Fibroblast of lung (primary cell): ENCODE data around the gene YARS2. TPM values are rescaled to one million over a fixed set of nuclear protein-coding genes. Genes with fewer than 3 reads are reported as not detected.
"Not testable (repeated sequence)": the region's sequence is repeated elsewhere in the genome, so short reads cannot be mapped to it uniquely, and the experiment has no call there.

Experiments used
- DNase-seq, 2 donors: peaks; one replicate each; pipeline versions ENCODE4 v3.0.0 to v3.0.0-alpha.2; 2010; ENCODE audit warnings: low read depth in 2 of 2
- H2AFZ ChIP-seq: 2 replicates; pipeline ENCODE4 v1.5.1; 2012; ENCODE audit warnings: low read length, control low read depth, inconsistent platforms
- H3K27ac ChIP-seq: 2 replicates; pipeline ENCODE4 v1.5.1; 2011; ENCODE audit warnings: low read length, control low read depth; ENCODE audit not compliant: insufficient read depth
- H3K27me3 ChIP-seq: 2 replicates; pipeline ENCODE4 v1.5.1; 2011; ENCODE audit warnings: mild to moderate bottlenecking, low read length; ENCODE audit not compliant: control insufficient read depth, insufficient read depth
- H3K36me3 ChIP-seq: 2 replicates; pipeline ENCODE4 v1.5.1; 2011; ENCODE audit warnings: low read length; ENCODE audit not compliant: control insufficient read depth, insufficient read depth
- H3K4me1 ChIP-seq: 2 replicates; pipeline ENCODE4 v1.5.1; 2011; ENCODE audit warnings: low read length; ENCODE audit not compliant: control insufficient read depth, insufficient read depth; ENCODE audit errors: extremely low read depth
- H3K4me2 ChIP-seq: 2 replicates; pipeline ENCODE4 v1.5.1; 2011; ENCODE audit warnings: low read length, control low read depth; ENCODE audit not compliant: insufficient read depth; ENCODE audit errors: extremely low read depth
- H3K4me3 ChIP-seq, 4 experiments: fragments of 200-600 bp in 1 of 4; sonication (generic) in 1 of 4; replicated peaks in 1 of 4; 2 replicates each; pipeline ENCODE4 v1.5.1; 2011 to 2016; ENCODE audit warnings: low read length in 4 of 4, low read depth in 3 of 4, mild to moderate bottlenecking in 3 of 4, control low read depth in 2 of 4, inconsistent platforms in 1 of 4, mixed read lengths in 1 of 4; ENCODE audit not compliant: insufficient read depth in 1 of 4; ENCODE audit errors: control extremely low read depth in 1 of 4
- H3K79me2 ChIP-seq: 2 replicates; pipeline ENCODE4 v1.5.1; 2012; ENCODE audit warnings: mild to moderate bottlenecking, low read length, inconsistent platforms; ENCODE audit not compliant: control insufficient read depth, insufficient read depth
- H3K9ac ChIP-seq: 2 replicates; pipeline ENCODE4 v1.5.1; 2011; ENCODE audit warnings: mild to moderate bottlenecking, low read length, control low read depth; ENCODE audit not compliant: insufficient read depth
- H3K9me3 ChIP-seq: 2 replicates; pipeline ENCODE4 v1.5.1; 2012; ENCODE audit warnings: low read depth, low read length; ENCODE audit not compliant: control insufficient read depth, insufficient read depth
- H4K20me1 ChIP-seq: 2 replicates; pipeline ENCODE4 v1.5.1; 2011; ENCODE audit warnings: low read length; ENCODE audit not compliant: control insufficient read depth, insufficient read depth; ENCODE audit errors: extremely low read depth
- EZH2 ChIP-seq: IDR thresholded peaks from 2 replicates; pipeline ENCODE4 v1.5.1; 2012; ENCODE audit warnings: low read length, control low read depth, mild to moderate bottlenecking; ENCODE audit errors: missing control alignments
- polyA plus RNA-seq, 2 donors: library from polyadenylated mRNA; depleted of rRNA in 1 of 2; stranded (reverse) in 1 of 2; unstranded in 1 of 2; fragments of >200 nt; gene quantifications; 2 replicates each; pipeline ENCODE4 v1.2.1, GENCODE V29; 2011 to 2012; ENCODE audit warnings: missing spikeins in 1 of 2
- total RNA-seq: library from RNA; depleted of rRNA; stranded (reverse); fragments of >200 nt; gene quantifications from 2 replicates; pipeline ENCODE4 v1.2.1, GENCODE V29; 2014
- TF ChIP-seq, protein P1 (sequence below), 2 donors: IDR thresholded peaks in 1 of 2; conservative IDR thresholded peaks in 1 of 2; 1 replicate in 1 of 2; 2 replicates in 1 of 2; pipeline ENCODE4 v1.5.1; 2011 to 2012; ENCODE audit warnings: low read length in 2 of 2, control low read depth in 1 of 2, inconsistent platforms in 1 of 2, low read depth in 1 of 2, mild to moderate bottlenecking in 1 of 2

YARS2 gene
- total and polyA plus RNA-seq, 2 donors (not counting 1 experiment from before 2014, with no cell fraction given): 17.8 to 27.1 TPM

DNA sequence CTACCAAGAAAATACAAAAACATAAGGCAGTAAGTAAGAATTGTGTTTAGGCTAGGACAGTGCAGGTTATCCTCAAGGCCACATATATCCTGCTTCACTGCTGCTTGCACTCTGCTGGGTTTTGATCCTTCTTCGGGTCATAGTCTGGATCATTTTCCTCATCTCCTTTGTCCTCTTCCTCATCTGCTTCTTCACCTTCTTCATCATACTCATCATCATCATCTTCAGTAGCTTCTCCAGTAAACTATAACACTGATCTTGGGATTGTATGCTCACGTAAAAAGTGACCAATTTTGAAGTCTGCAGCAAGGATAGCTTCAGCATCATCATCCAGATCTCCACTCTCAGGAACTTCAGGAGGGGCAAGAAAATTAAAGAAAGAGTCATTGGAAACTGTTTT, 29.4 kb downstream of the YARS2 start:
- H3K36me3 ChIP-seq: peaks cover 2% of the 10 kb centered on the region
- no peaks in the 10 kb centered on the region for H3K9me3 ChIP-seq
- H2AFZ ChIP-seq: no peak overlapping the region
- no peak overlapping the region for H3K4me2 ChIP-seq
- TF ChIP-seq, protein P1, sequence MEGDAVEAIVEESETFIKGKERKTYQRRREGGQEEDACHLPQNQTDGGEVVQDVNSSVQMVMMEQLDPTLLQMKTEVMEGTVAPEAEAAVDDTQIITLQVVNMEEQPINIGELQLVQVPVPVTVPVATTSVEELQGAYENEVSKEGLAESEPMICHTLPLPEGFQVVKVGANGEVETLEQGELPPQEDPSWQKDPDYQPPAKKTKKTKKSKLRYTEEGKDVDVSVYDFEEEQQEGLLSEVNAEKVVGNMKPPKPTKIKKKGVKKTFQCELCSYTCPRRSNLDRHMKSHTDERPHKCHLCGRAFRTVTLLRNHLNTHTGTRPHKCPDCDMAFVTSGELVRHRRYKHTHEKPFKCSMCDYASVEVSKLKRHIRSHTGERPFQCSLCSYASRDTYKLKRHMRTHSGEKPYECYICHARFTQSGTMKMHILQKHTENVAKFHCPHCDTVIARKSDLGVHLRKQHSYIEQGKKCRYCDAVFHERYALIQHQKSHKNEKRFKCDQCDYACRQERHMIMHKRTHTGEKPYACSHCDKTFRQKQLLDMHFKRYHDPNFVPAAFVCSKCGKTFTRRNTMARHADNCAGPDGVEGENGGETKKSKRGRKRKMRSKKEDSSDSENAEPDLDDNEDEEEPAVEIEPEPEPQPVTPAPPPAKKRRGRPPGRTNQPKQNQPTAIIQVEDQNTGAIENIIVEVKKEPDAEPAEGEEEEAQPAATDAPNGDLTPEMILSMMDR (conservative IDR thresholded peaks at IDR 0.05 in 1 of 2, IDR thresholded peaks at IDR 0.05 in 1 of 2; ENCODE audit: low read depth in 1 of 2, low read length in 2 of 2): no peak
- TF ChIP-seq EZH2: no peak
- H4K20me1 ChIP-seq: no peaks in the 10 kb centered on the region
- H3K4me1 ChIP-seq: no peaks in the 10 kb centered on the region
- DNase-seq: no peak
- no peak overlapping the region for H3K4me3 ChIP-seq
- H3K79me2 ChIP-seq: no peaks in the 10 kb centered on the region
- H3K27ac ChIP-seq: no peak overlapping the region
- H3K27me3 ChIP-seq: no peaks in the 10 kb centered on the region
- H3K9ac ChIP-seq: no peak overlapping the region

DNA sequence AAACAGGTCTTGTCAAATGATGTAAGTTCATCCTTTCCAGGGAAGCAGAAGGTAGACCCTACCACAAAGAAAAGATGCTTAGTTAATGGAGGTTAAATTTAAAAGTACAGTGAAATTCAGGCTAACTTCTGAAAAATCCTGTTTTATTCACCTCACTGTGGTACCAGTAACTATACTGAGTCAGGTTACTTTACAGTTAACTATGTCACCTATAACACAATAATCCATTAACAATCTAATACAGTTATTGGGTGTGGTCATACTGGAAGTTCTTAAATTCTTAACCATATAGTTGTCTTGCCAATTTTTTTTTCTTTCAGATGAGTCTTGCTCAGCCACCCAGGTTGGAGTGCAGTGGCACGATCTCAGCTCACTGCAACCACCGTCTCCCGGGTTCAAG, 30.4 kb downstream of the YARS2 start:
- H3K79me2 ChIP-seq, H3K9me3 ChIP-seq: not testable (repeated sequence)

DNA sequence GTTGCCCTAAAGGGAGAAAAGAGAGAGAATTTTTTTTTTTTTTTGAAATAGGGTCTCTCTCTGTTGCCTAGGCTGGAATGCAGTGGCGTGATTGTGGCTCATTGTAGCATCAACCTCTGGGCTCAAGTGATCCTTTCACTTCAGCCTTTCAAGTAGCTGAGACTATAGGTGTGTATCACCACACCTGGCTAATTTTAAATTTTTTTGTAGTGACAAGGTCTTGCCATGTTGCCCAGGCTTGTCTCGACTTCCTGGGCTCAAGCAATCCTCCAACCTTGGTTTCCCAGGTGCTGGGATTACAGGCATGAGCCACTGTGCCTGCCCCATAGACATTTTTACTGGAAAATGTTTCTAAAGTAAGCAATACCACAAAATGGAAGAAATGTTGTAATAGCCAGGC, 36.8 kb downstream of the YARS2 start:
- no peaks in the 10 kb centered on the region for H4K20me1 ChIP-seq
- no peak overlapping the region for H3K4me2 ChIP-seq
- H3K9ac ChIP-seq: no peak overlapping the region
- no peaks in the 10 kb centered on the region for H3K4me1 ChIP-seq
- H3K4me3 ChIP-seq: no peak overlapping the region
- no peak for TF ChIP-seq EZH2
- TF ChIP-seq, protein P1 (conservative IDR thresholded peaks at IDR 0.05 in 1 of 2, IDR thresholded peaks at IDR 0.05 in 1 of 2; ENCODE audit: low read depth in 1 of 2, low read length in 2 of 2): no peak
- H3K36me3 ChIP-seq: no peaks in the 10 kb centered on the region
- no peak overlapping the region for H3K27ac ChIP-seq
- no peaks in the 10 kb centered on the region for H3K9me3 ChIP-seq
- no peak overlapping the region for H2AFZ ChIP-seq
- no peaks in the 10 kb centered on the region for H3K79me2 ChIP-seq
- no peaks in the 10 kb centered on the region for H3K27me3 ChIP-seq
- no peak for DNase-seq

More for the DNA sequence above, 30.4 kb downstream of the YARS2 start:
- H3K4me1 ChIP-seq, H4K20me1 ChIP-seq, H3K9ac ChIP-seq, H3K4me3 ChIP-seq, DNase-seq, H3K27ac ChIP-seq, H2AFZ ChIP-seq, H3K4me2 ChIP-seq, H3K27me3 ChIP-seq, H3K36me3 ChIP-seq: not testable (repeated sequence)

DNA sequence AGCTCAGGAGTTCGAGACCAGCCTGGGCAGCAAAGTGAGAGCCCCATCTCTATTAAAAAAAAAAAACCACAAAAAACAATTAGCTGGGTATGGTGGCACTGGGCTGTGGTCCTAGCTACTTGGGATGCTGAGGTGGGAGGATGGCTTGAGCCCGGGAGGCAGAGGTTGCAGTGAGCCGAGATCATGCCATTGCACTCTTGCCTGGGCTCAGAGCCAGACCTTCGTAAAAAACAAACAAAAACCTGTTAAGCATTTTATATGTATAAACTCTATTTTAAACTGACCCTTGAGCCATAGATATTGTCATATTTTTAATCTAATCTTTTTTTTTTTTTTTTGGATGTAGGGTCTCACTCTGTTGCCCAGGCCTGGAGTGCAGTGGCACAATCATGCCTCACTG, 40.9 kb downstream of the YARS2 start:
- Histone ChIP-seq H3K9me3 (no peaks in the 10 kb centered on the region), H3K9ac (no peak overlapping the region), H3K4me2 (no peak overlapping the region), H3K27ac (no peak overlapping the region), H3K4me1 (no peaks in the 10 kb centered on the region), H3K36me3 (no peaks in the 10 kb centered on the region), H3K79me2 (no peaks in the 10 kb centered on the region), H3K4me3 (no peak overlapping the region), H4K20me1 (no peaks in the 10 kb centered on the region), H3K27me3 (no peaks in the 10 kb centered on the region), H2AFZ (no peak overlapping the region)
- no peak for TF ChIP-seq EZH2
- TF ChIP-seq, protein P1 (conservative IDR thresholded peaks at IDR 0.05 in 1 of 2, IDR thresholded peaks at IDR 0.05 in 1 of 2; ENCODE audit: low read depth in 1 of 2, low read length in 2 of 2): no peak
- no peak for DNase-seq
